ENCODE measurements around the gene EVA1C. TPM values are rescaled to one million over a fixed set of nuclear protein-coding genes. Genes with fewer than 3 reads are reported as not detected.

The EVA1C gene
- polyA plus RNA-seq, 1 donor from 2014 or later = 2.1 TPM

DNA sequence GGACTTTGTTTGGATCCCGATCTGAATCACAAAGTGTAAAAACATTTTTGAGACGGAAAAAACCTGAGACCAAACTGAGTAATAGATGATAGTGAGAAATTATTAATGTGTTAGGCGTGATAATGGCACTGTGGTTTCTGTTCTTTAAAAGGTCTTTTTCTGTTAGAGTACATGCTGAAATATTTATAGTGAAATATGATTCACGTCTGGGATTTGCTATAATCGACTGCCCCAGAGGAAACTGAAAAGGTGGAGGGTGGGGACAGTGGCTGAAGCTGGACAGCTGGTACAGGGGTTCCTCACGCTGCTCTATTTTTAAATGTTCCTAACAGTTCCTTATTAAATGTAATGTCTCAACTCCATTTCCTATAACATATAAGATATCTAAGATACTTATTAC, 30.9 kb upstream of the EVA1C start:
- H3K4me2 ChIP-seq (ENCODE audit: low read length) = no peak overlapping the region
- H3K36me3 ChIP-seq (ENCODE audit: insufficient read depth, low read length) = no peaks in the 10 kb centered on the region
- TF ChIP-seq SMC3 (conservative IDR thresholded peaks at IDR 0.05; ENCODE audit: poor library complexity) = no peak
- TF ChIP-seq, protein P1, sequence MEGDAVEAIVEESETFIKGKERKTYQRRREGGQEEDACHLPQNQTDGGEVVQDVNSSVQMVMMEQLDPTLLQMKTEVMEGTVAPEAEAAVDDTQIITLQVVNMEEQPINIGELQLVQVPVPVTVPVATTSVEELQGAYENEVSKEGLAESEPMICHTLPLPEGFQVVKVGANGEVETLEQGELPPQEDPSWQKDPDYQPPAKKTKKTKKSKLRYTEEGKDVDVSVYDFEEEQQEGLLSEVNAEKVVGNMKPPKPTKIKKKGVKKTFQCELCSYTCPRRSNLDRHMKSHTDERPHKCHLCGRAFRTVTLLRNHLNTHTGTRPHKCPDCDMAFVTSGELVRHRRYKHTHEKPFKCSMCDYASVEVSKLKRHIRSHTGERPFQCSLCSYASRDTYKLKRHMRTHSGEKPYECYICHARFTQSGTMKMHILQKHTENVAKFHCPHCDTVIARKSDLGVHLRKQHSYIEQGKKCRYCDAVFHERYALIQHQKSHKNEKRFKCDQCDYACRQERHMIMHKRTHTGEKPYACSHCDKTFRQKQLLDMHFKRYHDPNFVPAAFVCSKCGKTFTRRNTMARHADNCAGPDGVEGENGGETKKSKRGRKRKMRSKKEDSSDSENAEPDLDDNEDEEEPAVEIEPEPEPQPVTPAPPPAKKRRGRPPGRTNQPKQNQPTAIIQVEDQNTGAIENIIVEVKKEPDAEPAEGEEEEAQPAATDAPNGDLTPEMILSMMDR (IDR thresholded peaks at IDR 0.05; ENCODE audit: poor library complexity, severe bottlenecking) = no peak
- no peak for TF ChIP-seq EZH2 (IDR thresholded peaks at IDR 0.05; ENCODE audit: borderline replicate concordance, insufficient read depth, low read length, poor library complexity, severe bottlenecking)
- no peak for TF ChIP-seq TAF1 (IDR thresholded peaks at IDR 0.05; ENCODE audit: low read depth)
- no peak for TF ChIP-seq EP300 (conservative IDR thresholded peaks at IDR 0.05; ENCODE audit: poor library complexity, severe bottlenecking)
- no peak for TF ChIP-seq RAD21 (conservative IDR thresholded peaks at IDR 0.05)
- TF ChIP-seq, protein P2, sequence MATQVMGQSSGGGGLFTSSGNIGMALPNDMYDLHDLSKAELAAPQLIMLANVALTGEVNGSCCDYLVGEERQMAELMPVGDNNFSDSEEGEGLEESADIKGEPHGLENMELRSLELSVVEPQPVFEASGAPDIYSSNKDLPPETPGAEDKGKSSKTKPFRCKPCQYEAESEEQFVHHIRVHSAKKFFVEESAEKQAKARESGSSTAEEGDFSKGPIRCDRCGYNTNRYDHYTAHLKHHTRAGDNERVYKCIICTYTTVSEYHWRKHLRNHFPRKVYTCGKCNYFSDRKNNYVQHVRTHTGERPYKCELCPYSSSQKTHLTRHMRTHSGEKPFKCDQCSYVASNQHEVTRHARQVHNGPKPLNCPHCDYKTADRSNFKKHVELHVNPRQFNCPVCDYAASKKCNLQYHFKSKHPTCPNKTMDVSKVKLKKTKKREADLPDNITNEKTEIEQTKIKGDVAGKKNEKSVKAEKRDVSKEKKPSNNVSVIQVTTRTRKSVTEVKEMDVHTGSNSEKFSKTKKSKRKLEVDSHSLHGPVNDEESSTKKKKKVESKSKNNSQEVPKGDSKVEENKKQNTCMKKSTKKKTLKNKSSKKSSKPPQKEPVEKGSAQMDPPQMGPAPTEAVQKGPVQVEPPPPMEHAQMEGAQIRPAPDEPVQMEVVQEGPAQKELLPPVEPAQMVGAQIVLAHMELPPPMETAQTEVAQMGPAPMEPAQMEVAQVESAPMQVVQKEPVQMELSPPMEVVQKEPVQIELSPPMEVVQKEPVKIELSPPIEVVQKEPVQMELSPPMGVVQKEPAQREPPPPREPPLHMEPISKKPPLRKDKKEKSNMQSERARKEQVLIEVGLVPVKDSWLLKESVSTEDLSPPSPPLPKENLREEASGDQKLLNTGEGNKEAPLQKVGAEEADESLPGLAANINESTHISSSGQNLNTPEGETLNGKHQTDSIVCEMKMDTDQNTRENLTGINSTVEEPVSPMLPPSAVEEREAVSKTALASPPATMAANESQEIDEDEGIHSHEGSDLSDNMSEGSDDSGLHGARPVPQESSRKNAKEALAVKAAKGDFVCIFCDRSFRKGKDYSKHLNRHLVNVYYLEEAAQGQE (IDR thresholded peaks at IDR 0.05; ENCODE audit: borderline replicate concordance) = no peak
- TF ChIP-seq POLR2AphosphoS5 (IDR thresholded peaks at IDR 0.05) = no peak
- no peak for TF ChIP-seq MXI1 (conservative IDR thresholded peaks at IDR 0.05; ENCODE audit: poor library complexity, severe bottlenecking)

DNA sequence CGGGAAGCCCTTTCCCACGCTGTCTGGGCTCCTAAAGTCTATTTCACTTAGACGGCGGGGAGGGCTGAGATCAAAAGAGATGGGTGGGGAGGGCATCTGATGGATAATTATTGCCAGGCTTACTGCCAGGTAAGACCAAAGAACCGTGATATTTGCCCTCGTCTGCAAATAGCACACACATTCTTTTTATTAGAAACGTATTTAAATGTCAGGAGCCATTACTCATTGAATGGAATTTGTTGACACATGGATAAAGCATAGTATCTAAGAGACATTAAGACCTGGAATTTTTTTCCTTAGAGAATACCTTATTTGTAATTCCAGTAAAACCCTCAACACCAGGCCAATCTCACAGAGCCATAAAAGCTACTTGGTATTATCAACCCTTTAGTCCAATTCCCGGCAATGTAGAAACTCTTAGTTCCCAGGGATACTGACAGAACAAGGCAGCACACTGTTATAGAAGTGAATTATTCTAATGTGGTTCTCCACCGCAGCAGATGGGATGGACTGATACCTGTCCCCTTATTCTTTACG, 30.3 kb upstream of the EVA1C start:
- no peaks in the 10 kb centered on the region for H3K9me2 ChIP-seq (ENCODE audit: insufficient read depth, low read length)
- H3K36me3 ChIP-seq (ENCODE audit: insufficient read depth, low read length) = no peaks in the 10 kb centered on the region
- H3K27me3 ChIP-seq (ENCODE audit: insufficient read depth, low read depth, low read length) = no peaks in the 10 kb centered on the region
- TF ChIP-seq MXI1 (conservative IDR thresholded peaks at IDR 0.05; ENCODE audit: poor library complexity, severe bottlenecking) (no peak), TAF1 (IDR thresholded peaks at IDR 0.05; ENCODE audit: low read depth) (no peak), RAD21 (conservative IDR thresholded peaks at IDR 0.05) (no peak), POLR2AphosphoS5 (IDR thresholded peaks at IDR 0.05) (no peak), SMC3 (conservative IDR thresholded peaks at IDR 0.05; ENCODE audit: poor library complexity) (no peak), EZH2 (IDR thresholded peaks at IDR 0.05; ENCODE audit: borderline replicate concordance, insufficient read depth, low read length, poor library complexity, severe bottlenecking) (no peak), EP300 (conservative IDR thresholded peaks at IDR 0.05; ENCODE audit: poor library complexity, severe bottlenecking) (no peak)
- TF ChIP-seq, protein P1 (IDR thresholded peaks at IDR 0.05; ENCODE audit: poor library complexity, severe bottlenecking) = no peak
- no peak overlapping the region for H3K4me3 ChIP-seq (ENCODE audit: low read length)
- H3K79me2 ChIP-seq (replicated peaks; ENCODE audit: insufficient read depth, low read length) = no peaks in the 10 kb centered on the region
- no peaks in the 10 kb centered on the region for H4K20me1 ChIP-seq (ENCODE audit: insufficient read depth)
- H3K27ac ChIP-seq (ENCODE audit: low read length) = no peak overlapping the region
- no peak overlapping the region for H3K9ac ChIP-seq (ENCODE audit: low read length)
- H2AFZ ChIP-seq (ENCODE audit: low read depth, low read length) = no peak overlapping the region
- no peaks in the 10 kb centered on the region for H3F3A ChIP-seq (ENCODE audit: insufficient read depth, low read length, poor library complexity, severe bottlenecking)
- no peaks in the 10 kb centered on the region for H3K9me3 ChIP-seq (ENCODE audit: low read length)
- H3K4me2 ChIP-seq (ENCODE audit: low read length) = no peak overlapping the region

More for the DNA sequence above, 30.9 kb upstream of the EVA1C start:
- no peaks in the 10 kb centered on the region for H3K9me3 ChIP-seq (ENCODE audit: low read length)
- H3K79me2 ChIP-seq (replicated peaks; ENCODE audit: insufficient read depth, low read length) = no peaks in the 10 kb centered on the region
- no peak overlapping the region for H2AFZ ChIP-seq (ENCODE audit: low read depth, low read length)
- no peak overlapping the region for H3K4me3 ChIP-seq (ENCODE audit: low read length)
- no peaks in the 10 kb centered on the region for H3K9me2 ChIP-seq (ENCODE audit: insufficient read depth, low read length)
- H3K27me3 ChIP-seq (ENCODE audit: insufficient read depth, low read depth, low read length) = no peaks in the 10 kb centered on the region
- no peak overlapping the region for H3K9ac ChIP-seq (ENCODE audit: low read length)
- H3K27ac ChIP-seq (ENCODE audit: low read length) = no peak overlapping the region
- no peaks in the 10 kb centered on the region for H3F3A ChIP-seq (ENCODE audit: insufficient read depth, low read length, poor library complexity, severe bottlenecking)
- no peaks in the 10 kb centered on the region for H4K20me1 ChIP-seq (ENCODE audit: insufficient read depth)
